Bone marrow (tissue), 2 donors: Measurements from ENCODE around the gene CELA2A.
"Not testable (repeated sequence)": the region's sequence is repeated elsewhere in the genome, so short reads cannot be mapped to it uniquely, and the experiment has no call there.

Experiments used
- DNase-seq, 2 donors: peaks; one replicate each; lab custom pipeline; 2025; lab: John Stamatoyannopoulos, UW

The CELA2A gene

GRCh38 chr1:15445390-15446122 is 11.0 kb upstream of the CELA2A start:
- no peak for DNase-seq

GRCh38 chr1:15446212-15446611 is 10.3 kb upstream of the CELA2A start:
- no peak for DNase-seq

- no peak for DNase-seq
These were observed 7.6 kb upstream of the CELA2A start for GRCh38 chr1:15448877-15449462.

GRCh38 chr1:15449567-15449966 is 7.0 kb upstream of the CELA2A start:
- no peak for DNase-seq

GRCh38 chr1:15451014-15451722 is 5.4 kb upstream of the CELA2A start:
- DNase-seq = no peak

- DNase-seq = no peak
These were observed 4.3 kb upstream of the CELA2A start for GRCh38 chr1:15452216-15452615.

GRCh38 chr1:15452866-15453571 is 3.5 kb upstream of the CELA2A start:
- DNase-seq = no peak

GRCh38 chr1:15453734-15454133 is 2.8 kb upstream of the CELA2A start:
- DNase-seq = no peak

GRCh38 chr1:15454256-15454655 is 2.3 kb upstream of the CELA2A start:
- no peak for DNase-seq

GRCh38 chr1:15455522-15455921 is 1.0 kb upstream of the CELA2A start:
- DNase-seq = no peak

GRCh38 chr1:15457585-15457984 is 1.1 kb downstream of the CELA2A start:
- DNase-seq = no peak

GRCh38 chr1:15458388-15458787 is 1.9 kb downstream of the CELA2A start:
- not testable (repeated sequence) for DNase-seq

- no peak for DNase-seq
These were observed 3.5 kb downstream of the CELA2A start for GRCh38 chr1:15459771-15460707.

GRCh38 chr1:15460708-15461095 is 4.2 kb downstream of the CELA2A start:
- DNase-seq = no peak

GRCh38 chr1:15463064-15463800 is 6.7 kb downstream of the CELA2A start:
- not testable (repeated sequence) for DNase-seq

- DNase-seq = not testable (repeated sequence)
These were observed 7.4 kb downstream of the CELA2A start for GRCh38 chr1:15463926-15464322.

- no peak for DNase-seq
These were observed 9.1 kb downstream of the CELA2A start for GRCh38 chr1:15465674-15466073.

GRCh38 chr1:15466955-15467625 is 10.6 kb downstream of the CELA2A start:
- DNase-seq = not testable (repeated sequence)

- no peak for DNase-seq
These were observed 11.6 kb downstream of the CELA2A start for GRCh38 chr1:15468145-15468544.

GRCh38 chr1:15469361-15469760 is 12.8 kb downstream of the CELA2A start:
- DNase-seq = no peak
